Stimulated activated CD4-positive, alpha-beta T cell treated with anti-CD3 and anti-CD28 coated beads, TNF-alpha, amount 100 ng/mL, for 24 hours (primary cell): ENCODE measurements around the gene SLCO1A2.

ENCODE experiments used
- DNase-seq, 3 experiments: peaks; one replicate each; pipeline ENCODE4 v3.0.0-alpha.2; 2020; ENCODE audit warnings: low read depth in 3 of 3

The SLCO1A2 gene

DNA sequence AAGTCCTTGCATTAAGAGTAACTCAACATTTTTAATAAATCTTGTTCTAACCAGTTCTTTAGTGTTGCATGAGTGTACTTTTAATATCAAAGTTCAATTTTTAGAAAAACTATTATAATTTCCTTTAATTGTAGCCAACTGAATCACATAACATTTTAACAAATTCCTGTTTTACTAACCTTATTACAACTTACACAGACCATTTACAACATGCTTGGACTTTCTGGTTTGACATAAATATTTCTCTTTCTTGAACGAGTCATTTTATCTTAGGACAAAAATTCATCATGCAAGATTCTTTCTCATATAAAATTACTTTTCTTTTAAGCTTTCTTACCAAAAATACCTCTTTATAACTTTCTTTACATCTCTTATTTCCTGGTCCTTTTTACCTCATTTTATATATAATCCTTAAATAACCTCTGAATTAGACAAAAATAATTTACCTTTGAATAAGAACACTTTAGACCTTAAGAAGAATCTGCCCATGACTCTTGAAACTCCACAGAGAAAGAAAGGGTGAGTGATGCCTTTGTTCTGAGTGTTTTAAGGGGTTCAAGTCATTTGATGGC is 3.9 kb downstream of the SLCO1A2 start:
- no peak for DNase-seq

DNA sequence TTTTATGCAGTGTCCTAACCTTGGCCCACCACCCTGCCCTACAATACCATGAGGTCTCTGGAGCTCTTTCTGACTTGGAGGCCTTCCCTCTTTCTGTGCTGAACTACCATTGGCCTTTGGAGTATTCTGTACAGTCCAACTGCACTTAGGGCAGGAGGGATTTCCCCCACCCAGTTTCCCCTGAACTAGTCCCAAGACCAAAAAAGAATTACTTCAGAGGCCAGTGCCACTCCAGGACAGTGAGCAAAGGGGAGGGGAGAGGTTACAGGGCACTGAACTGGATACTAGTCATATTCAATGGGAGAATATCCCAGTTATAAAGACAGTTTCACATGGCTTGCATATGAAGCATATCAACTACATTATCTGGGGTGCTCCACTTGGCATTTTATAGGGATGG is 6.1 kb downstream of the SLCO1A2 start:
- DNase-seq = no peak

DNA sequence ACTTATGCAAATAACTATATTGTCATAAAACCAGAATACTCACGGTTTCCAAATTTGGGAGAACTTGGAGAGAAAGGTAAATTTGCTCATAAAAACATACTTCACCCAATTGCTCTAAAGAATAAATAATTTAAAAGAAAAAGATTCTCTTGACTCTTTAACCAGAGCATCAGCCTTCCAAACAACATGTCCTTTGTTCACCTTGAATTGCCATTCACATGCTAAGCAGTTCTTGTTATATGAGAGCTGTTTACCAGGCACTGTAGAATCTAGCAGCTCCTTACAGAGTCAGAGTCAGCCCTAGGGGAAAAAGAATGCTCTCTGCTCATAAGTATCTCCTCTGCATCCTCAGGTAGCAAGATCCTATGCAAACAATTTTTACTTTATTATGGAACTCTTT is 10.2 kb downstream of the SLCO1A2 start:
- DNase-seq = no peak

DNA sequence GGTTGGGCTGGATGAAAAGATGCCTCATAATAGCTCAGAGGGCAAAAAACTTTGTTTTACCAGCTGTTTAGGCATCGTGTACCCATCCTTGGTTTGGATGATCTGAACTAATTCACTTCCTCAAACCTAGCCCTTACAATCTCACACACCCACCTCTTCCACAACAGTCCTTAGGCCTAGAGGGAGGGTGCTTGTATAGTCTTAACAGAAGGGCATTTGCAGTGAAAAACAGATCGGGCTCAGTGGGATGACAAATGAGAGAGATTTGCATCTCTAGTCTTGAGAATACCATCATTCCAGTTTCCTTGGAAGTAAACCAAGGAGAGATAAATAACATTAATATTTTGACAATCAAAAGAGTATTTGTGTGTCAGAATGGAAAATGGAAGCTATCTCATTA is 11.0 kb downstream of the SLCO1A2 start:
- DNase-seq = no peak

DNA sequence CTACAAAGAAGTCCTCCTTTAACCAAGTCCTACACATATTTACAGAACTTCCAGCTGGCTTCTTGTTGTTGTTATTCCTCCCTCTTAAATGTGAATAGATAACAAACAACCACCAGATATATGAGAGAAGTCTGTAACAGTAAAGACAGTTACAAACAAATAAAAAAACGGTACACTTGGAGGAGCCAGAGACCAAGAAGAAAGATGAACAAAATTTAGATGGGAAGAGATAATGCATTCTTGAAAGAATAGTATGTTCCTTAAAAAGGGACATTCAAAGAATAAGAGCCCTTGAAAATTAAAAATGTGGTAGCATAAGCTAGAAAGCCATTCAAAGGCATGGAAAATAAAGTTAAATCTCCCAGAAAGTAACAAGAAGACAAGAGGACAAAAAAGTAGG is 25.9 kb downstream of the SLCO1A2 start:
- no peak for DNase-seq

DNA sequence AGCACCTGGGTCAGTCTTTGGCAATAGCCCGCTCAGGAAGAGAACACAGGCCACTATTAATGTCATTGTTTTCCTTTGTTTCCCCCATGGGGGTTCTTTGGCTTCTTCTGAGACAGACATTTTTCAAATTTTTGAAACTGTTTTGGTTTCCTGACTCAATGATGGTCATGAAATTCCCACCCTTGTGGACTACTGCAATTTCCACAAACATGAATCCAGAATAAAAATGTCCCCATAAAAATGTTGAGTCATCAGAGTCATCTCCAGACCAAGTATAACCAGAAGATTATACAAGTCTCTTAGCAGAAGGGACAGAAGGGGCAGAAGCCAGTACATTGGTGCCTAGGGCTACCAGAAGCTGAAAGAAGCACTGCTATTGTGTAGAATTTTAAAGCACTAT is 29.1 kb downstream of the SLCO1A2 start:
- no peak for DNase-seq

DNA sequence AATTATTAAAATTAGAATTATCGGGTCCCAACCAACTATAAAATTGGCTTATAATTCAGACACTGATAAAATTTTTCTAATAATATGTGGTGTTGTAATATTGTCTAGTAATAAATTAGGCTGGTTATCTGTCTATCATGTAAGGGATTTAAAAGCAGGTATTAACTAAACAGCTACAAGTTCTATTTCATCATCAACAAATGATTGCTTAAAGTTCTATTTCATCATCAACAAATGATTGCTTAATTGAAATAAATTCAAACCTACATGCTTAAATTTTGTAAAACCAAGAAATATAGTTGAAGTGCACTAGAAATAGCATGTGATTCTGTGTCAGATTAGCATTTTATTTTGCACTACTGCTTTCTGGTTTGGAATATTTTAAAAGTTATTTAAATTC is 34.1 kb downstream of the SLCO1A2 start:
- DNase-seq = no peak

DNA sequence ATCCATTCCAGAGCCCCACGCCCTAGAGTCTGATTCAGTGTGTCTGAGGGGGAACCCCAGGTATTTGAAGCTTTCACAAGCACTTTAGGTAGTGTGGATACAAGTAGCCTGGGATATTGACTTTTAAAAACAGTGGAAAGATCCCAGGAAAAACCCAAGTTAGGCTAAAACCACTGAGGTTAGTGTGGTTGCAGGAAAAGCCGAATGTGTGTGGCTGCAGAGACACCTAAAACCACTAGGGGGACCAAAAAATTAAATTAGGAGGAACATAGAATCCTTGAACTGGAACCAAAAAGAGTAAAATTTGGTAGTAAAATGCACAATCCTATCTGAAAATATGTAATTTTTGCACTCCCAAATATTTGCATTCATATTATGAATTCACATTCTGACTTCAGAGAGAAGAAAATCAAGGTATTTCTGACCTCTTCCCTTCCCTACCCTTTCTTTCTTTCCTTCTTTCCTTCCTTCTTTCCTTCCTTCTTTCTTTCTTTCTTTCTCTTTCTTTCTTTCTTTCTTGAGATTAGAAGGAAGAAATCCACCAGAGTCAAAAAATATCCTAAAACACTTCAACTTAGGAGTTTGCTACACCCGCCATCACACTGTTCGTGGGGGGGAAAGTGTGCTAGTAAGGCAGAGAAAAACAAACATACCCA is 37.8 kb downstream of the SLCO1A2 start:
- DNase-seq = no peak

DNA sequence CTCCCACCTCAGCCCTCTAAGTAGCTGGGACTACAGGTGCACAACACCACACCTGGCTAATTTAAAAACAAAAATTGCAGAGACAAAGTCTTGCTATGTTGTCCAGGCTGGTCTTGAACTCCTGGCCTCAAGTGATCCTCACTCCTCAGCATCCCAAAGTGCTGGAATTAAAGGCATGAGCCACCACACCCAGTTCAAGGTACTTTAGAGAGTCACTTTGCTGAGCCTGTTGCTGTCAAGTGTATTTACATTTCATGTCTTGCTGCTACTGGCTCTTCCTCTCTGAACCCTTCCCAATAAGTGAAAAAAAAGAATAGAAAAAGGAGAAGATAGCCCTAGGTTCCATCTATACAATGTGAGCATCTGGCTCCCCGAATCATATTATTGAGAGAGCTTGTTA is 38.4 kb downstream of the SLCO1A2 start:
- no peak for DNase-seq

DNA sequence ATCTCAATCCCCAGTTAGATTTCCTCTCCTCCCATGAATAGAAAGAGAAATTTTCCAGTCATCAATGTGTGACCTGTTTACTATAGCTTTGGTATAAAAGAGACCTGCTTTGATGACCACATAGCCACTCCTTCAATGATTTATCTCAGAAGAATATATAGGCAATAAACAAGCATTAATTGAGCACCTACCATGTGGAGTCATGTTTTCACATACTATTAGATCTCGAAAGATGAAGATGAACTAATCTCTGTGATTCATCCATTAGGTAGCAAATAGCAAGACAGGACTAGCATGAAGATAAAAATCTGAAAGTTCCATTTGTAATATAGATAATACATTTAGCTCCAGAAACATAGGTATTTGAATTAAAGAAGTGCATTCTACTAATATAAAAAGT is 40.5 kb downstream of the SLCO1A2 start:
- DNase-seq = no peak

DNA sequence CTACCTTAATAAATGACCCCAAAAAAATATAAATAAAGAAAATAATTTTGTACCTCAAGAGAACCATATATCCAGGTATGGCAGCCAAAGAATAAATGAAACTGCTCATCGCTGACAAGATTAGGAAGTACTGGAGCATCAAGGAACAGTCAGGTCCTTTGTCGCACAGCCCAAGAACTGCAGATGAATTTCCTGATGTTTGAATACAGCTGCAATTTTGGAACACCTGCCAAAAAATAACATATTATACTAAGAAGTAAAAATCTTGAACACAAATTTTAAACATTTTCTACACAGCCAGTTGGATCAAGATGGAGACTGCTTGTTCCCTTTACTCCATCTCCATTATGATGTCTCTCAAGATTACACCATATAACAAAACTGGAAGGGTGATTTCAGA is 42.6 kb downstream of the SLCO1A2 start:
- no peak for DNase-seq

DNA sequence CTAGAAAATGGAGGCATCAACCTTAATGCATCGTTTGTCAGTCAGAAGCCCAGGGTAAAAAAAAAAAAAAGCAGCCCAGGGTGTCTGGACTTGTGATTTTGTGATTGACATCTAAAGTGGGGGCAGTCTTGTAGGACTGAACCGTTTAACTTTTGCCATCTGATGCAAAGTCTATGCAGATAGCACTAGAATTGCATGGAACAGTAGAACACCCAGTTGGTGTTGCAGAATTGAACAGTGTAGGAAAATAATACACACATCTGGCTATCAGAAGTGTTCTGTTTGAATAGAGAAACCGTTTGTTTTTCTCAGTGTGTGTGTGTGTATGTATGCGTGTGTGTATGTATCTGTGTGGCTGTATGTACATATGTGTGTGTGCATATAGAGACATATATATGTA is 45.0 kb downstream of the SLCO1A2 start:
- DNase-seq = no peak

DNA sequence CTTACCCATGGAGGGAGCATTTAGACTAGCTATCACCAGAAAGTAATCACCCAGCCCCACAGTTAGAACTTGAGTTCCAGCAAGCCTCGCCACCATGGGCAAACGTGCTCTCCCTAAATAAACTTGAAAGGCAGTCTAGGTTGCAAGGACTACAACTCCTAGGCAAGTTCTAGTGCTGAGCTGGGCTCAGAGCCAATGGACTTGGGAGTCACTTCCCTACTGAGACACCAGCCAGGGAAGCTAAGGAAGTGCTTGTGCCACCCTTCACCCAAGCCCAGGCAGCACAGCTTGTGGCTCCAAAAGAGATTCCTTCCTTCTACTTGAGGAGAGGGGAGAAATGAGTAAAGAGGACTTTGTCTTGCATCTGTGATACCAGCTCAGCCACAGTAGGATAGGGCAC is 57.9 kb downstream of the SLCO1A2 start:
- no peak for DNase-seq

DNA sequence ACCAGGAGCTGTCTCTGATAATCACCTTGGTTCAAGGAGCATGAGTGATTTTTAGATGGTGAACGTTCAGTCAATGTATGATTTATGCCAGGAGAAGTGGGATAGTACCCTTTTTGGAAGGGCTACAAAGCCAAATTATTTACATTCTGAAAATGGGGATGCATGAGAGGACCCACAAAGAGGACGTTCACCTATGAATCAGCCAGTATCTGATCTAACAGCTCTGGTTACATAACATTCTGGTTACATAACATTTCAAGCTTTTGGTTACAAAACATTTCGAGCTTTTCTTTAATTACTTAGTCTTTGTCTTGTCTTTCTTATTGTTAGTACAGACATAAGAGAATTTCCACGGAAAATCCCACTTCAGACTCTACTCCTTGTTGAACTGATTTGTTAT is 68.8 kb downstream of the SLCO1A2 start:
- DNase-seq = no peak

DNA sequence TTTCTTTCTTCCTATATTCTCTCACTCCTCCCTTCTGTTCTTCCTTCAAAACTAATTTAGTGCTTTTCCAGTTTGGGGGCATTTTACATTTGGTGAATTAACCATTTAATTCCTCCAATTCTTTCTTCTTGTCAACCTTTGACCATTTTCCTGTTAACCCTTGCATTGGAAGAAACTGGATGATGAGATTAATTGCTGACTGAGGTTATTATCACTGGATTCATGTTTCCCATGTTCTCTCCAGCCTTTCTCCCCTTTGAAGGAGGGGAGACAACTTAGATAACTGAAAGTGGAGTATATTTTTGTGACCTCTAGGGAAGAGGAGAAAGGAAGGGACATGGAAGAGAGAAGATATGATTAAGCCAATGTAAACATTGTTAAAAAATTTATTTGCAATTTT is 70.5 kb downstream of the SLCO1A2 start:
- DNase-seq = no peak

DNA sequence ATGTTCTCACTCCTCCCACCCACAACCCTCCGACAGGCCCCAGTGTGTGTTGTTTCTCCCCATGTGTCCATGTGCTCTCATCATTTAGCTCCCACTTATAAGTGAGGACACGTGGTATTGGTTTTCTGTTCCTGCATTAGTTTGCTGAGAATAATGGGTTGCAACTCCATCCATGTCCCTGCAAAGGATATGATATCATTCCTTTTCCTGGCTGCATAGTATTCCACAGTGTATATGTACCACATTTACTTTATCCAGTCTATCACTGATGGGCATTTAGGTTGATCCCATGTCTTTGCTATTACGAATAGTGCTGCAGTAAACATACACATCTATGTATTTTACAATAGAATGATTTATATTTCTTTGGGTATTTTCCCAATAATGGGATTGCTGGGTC is 77.5 kb downstream of the SLCO1A2 start:
- DNase-seq = no peak

DNA sequence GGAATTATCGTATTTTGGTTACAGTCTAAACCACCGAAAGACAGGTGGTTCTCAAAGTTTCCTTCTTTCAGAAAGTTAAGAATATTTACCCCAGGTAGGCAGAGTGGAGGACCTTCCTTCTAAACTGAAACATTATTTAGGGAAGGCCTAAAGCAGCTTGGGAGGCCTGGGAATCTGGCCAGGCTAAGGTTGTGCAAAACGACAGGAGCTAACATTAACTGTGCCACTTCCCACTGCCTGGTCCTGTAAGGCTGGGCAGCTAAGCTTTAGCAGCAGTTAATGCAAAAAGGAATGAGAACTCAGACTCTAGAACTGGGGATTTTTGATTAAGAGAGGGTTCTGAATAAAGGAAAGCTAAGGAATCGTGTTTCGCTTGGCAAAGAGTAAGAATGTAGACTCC is 82.6 kb downstream of the SLCO1A2 start:
- DNase-seq = no peak

DNA sequence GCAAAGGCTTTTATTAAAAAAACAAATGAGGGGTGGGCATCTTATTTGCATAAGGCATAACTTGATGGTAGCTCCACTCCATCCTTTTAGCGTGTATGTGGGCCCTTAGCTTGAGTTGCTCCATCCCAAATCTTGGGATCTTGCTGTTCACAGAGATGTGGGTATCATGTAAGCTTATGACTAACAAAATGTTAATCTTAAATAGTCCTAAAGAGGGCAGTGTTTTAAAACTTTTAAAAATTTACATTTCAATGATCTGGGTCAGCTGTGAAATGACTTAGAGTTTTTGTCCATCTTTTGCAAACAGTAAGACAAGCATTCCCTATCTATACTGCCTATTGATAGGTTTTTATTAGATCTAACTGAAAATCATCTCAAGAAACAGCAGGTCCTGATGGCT is 86.0 kb downstream of the SLCO1A2 start:
- DNase-seq = no peak

DNA sequence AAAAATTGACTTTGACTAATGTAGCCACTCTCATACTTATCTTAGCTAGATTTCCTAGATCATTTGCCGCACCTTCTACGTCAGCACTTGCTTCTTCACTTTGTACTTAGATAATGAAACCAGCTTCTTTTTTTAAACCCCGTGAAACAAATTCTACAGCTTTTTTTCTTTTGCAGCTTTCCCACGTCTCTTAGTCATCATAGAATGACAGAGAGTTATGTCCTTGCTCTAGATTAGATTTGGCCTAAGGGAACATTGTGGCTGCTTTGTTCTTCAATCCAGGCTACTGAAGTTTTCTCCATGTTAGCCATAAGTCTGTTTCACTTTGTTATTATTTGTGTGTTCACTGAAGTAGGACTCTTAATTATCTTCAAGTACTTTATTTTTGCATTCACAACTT is 94.9 kb downstream of the SLCO1A2 start:
- DNase-seq = no peak

DNA sequence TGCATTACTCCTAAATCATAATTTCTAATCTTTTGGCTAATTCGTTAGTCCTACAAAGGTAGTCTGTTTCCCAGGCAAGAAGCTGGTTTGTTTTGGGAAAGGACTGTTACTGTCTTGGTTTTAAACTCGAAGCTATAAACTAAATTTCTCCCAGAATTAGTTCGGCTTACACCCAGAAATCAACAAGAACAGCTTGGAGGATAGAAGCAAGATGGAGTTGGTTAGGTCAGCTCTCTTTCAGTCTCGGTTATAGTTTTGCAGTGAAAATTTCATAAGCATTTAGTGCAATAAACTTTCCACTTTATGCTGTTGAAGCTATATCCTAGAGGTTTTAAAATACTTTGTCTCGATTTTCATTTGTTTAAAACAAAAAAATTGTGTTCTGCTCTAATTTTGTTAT is 100.3 kb downstream of the SLCO1A2 start:
- no peak for DNase-seq

DNA sequence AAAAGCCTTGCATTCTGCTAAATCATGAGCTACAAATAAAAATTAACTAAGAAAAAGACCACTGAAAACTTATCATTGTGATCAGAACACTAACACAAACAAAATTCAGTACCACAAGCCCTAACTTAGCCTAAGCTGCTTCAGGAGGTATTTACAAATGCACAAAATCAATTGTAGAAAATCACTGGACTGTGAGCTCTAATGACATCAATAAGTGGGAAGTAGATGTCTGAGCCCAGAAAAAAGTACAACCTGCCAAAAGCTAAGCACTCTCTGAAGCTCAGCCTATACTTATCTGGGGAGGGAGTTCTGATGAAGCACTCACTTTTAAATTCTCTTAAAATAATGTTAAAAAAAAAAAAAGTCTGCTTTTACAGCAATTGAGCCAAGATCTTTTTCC is 110.8 kb downstream of the SLCO1A2 start:
- no peak for DNase-seq

DNA sequence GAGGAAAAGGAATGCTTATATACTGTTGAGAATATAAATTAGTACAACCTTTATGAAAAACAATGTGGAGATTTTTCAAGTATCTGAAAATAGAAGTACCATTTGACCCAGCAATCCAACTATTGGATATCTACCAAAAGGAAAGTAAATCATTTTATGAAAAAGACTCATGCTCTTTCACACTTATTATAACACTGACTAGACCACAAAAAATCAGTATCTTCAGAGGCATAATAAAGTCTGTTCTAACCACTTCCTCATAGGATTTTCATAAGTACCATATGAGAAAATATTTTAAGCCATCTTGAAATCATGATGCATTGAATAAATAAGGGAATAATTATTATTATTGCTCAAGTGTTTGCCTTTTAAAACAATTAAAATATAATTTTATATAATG is 112.9 kb downstream of the SLCO1A2 start:
- DNase-seq = no peak

DNA sequence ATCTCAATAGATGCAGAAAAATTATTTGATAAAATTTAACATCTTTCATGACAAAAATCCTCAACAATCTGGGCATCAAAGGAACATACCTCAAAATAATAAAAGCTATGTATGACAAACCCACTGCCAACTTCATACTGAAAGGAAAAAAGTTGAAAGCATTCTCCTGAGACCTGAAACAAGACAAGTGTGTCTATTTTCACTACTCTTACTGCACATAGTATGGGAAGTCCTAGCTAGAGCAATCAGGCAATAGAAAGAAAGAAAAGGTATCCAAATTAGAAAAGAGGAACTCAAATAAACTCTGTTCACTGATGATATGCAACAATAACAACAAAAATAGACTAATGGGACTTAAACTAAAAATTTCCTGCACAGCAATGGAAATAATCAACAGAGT is 113.6 kb downstream of the SLCO1A2 start:
- no peak for DNase-seq

DNA sequence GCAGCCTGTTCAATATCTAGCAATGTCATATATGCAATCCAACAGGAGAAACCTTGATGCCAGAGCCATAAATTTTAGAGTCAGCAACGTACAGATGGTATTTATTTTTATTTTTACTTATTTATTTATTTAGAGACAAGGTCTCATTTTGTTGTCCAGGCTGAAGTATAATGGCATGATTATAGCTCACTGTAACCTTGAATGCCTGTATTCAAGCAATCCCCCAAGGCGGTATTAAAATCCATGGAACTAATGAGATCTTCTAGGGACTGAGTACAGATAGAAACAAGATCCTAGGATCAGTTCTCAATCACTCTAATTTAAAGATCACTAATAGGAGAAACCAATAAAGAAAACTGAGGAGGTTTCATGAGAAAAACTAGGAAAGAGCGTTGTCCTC is 114.5 kb downstream of the SLCO1A2 start:
- no peak for DNase-seq
